Smooth muscle cell (in vitro differentiated cells): ENCODE results near the gene ZNF688. TPM values are rescaled to one million over a fixed set of nuclear protein-coding genes. Genes with fewer than 3 reads are reported as not detected.
A peak's percentile ranks its signal among the peaks of the same experiment; 100 is the strongest.

Experiments used
- DNase-seq: peaks from one replicate; lab custom pipeline; 2025; ENCODE audit not compliant: unreplicated experiment; lab: John Stamatoyannopoulos, UW
- H2AFZ ChIP-seq: fragments of 200-600 bp; sonication (generic); 2 replicates; pipeline ENCODE4 v1.6.0; 2016; ENCODE audit warnings: antibody characterized with exemption, low read depth, mild to moderate bottlenecking
- H3F3A ChIP-seq: fragments of 200-600 bp; sonication (generic); 2 replicates; pipeline ENCODE4 v1.6.0; 2017; ENCODE audit warnings: antibody characterized with exemption, low read depth
- H3K27ac ChIP-seq: fragments of 200-600 bp; sonication (generic); 2 replicates; pipeline ENCODE4 v1.5.1; 2016; ENCODE audit warnings: low read depth, mild to moderate bottlenecking
- H3K27me3 ChIP-seq: fragments of 200-600 bp; sonication (generic); 2 replicates; pipeline ENCODE4 v1.6.1; 2016; ENCODE audit warnings: low read depth, mild to moderate bottlenecking
- H3K36me3 ChIP-seq: fragments of 200-600 bp; sonication (generic); 2 replicates; pipeline ENCODE4 v1.5.1; 2016; ENCODE audit warnings: low read depth
- H3K4me1 ChIP-seq: fragments of 200-600 bp; sonication (generic); 2 replicates; pipeline ENCODE4 v1.5.1; 2016; ENCODE audit warnings: low read depth
- H3K4me2 ChIP-seq: fragments of 200-600 bp; sonication (generic); 2 replicates; pipeline ENCODE4 v1.6.0; 2016; ENCODE audit warnings: mild to moderate bottlenecking
- H3K4me3 ChIP-seq: fragments of 200-600 bp; sonication (generic); 2 replicates; pipeline ENCODE4 v1.5.1; 2016; ENCODE audit warnings: mild to moderate bottlenecking
- H3K79me2 ChIP-seq: fragments of 200-600 bp; sonication (generic); 2 replicates; pipeline ENCODE4 v1.6.0; 2016; ENCODE audit warnings: low read depth, mild to moderate bottlenecking
- H3K9ac ChIP-seq: fragments of 200-600 bp; sonication (generic); 2 replicates; pipeline ENCODE4 v1.6.0; 2016; ENCODE audit warnings: low read depth
- H3K9me3 ChIP-seq: fragments of 200-600 bp; sonication (generic); replicated peaks from 2 replicates; pipeline ENCODE4 v1.5.1; 2016; ENCODE audit warnings: low read depth
- H4K20me1 ChIP-seq: fragments of 200-600 bp; sonication (generic); 2 replicates; pipeline ENCODE4 v1.6.0; 2016; ENCODE audit warnings: low read depth
- CTCF ChIP-seq: fragments of 200-600 bp; sonication (generic); IDR thresholded peaks from 2 replicates; pipeline ENCODE4 v1.5.1; 2017; ENCODE audit warnings: borderline replicate concordance, mild to moderate bottlenecking, antibody characterized with exemption; ENCODE audit not compliant: insufficient read depth, poor library complexity, severe bottlenecking
- WGBS: methylation state at CpG from one replicate; pipeline ENCODE4 v1.1.7; 2016; ENCODE audit warnings: low lambda C conversion rate; 5-methylcytosine and 5-hydroxymethylcytosine counted together
- polyA plus RNA-seq: library from polyadenylated mRNA; unstranded; fragments of >200 nt; fragmentation: Nextera tagmentation; extraction: Ambion mirVana; gene quantifications from 2 replicates; pipeline ENCODE4 v1.2.1, GENCODE V29; 2016
- total RNA-seq: library from RNA; depleted of rRNA; stranded (reverse); fragments of >200 nt; gene quantifications from 2 replicates; pipeline ENCODE4 v1.2.3, GENCODE V29; 2014

The ZNF688 gene
- total and polyA plus RNA-seq, 2 experiments from 2014 or later = 6.2 to 16.8 TPM

DNA sequence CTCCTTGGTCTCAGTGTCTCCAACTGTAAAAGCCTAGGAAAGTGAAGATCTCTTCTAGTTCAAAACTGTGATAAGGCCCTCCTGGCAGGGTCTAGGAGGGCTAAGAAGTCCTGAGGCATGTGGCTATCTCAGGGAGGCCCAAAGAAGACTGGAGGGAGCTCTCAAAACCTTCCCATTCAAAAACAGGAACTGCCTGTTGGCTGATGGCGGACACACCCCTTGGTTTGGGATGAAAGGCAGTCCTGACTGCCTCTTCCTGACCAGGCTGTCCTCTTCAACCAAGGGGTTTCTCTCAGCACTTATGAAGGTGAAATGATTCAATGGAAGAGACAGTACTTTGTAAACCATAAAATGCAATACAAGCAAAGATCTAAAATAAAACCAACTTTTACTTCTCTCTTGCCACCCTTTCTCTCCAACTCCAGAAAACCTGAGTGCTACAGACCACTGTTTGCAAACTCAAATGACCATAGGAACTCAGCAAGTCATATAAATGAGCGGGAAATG is 18.1 kb downstream of the ZNF688 start:
- no peak overlapping the region for H3K4me3 ChIP-seq
- peaks cover 15% of the 10 kb centered on the region for H3K79me2 ChIP-seq
- no peaks in the 10 kb centered on the region for H3K27me3 ChIP-seq
- H3F3A ChIP-seq = peaks cover 7% of the 10 kb centered on the region
- no peak overlapping the region for H3K4me2 ChIP-seq
- H3K36me3 ChIP-seq = no peaks in the 10 kb centered on the region
- H3K27ac ChIP-seq = no peak overlapping the region
- TF ChIP-seq CTCF = no peak
- 92% methylated on average over 2 of the region's 2 CpGs for WGBS
- no peaks in the 10 kb centered on the region for H4K20me1 ChIP-seq
- H3K9me3 ChIP-seq = no peaks in the 10 kb centered on the region
- no peak overlapping the region for H2AFZ ChIP-seq
- H3K9ac ChIP-seq = no peak overlapping the region
- DNase-seq = no peak
- peaks cover 5% of the 10 kb centered on the region for H3K4me1 ChIP-seq

GRCh38 chr16:30552956-30553355 is 18.6 kb downstream of the ZNF688 start:
- DNase-seq = no peak
- 96% methylated on average over 4 of the region's 4 CpGs for WGBS
- TF ChIP-seq CTCF = no peak
- Histone ChIP-seq H3K36me3 (no peaks in the 10 kb centered on the region), H3K4me2 (no peak overlapping the region), H3K4me1 (peaks cover 5% of the 10 kb centered on the region), H3K27me3 (no peaks in the 10 kb centered on the region), H3F3A (peaks cover 7% of the 10 kb centered on the region), H3K79me2 (peaks cover 15% of the 10 kb centered on the region), H3K9me3 (no peaks in the 10 kb centered on the region), H3K27ac (no peak overlapping the region), H3K4me3 (no peak overlapping the region), H3K9ac (no peak overlapping the region), H2AFZ (no peak overlapping the region), H4K20me1 (no peaks in the 10 kb centered on the region)

GRCh38 chr16:30551781-30552180 is 19.7 kb downstream of the ZNF688 start:
- no peaks in the 10 kb centered on the region for H3K27me3 ChIP-seq
- H2AFZ ChIP-seq = no peak overlapping the region
- H3K9me3 ChIP-seq = no peaks in the 10 kb centered on the region
- H3K4me2 ChIP-seq = no peak overlapping the region
- no peak for TF ChIP-seq CTCF
- peaks cover 7% of the 10 kb centered on the region for H3F3A ChIP-seq
- H3K4me1 ChIP-seq = no peaks in the 10 kb centered on the region
- H3K27ac ChIP-seq = no peak overlapping the region
- no peak for DNase-seq
- H3K36me3 ChIP-seq = no peaks in the 10 kb centered on the region
- no peak overlapping the region for H3K4me3 ChIP-seq
- H3K79me2 ChIP-seq = peaks cover 5% of the 10 kb centered on the region
- no peak overlapping the region for H3K9ac ChIP-seq
- 65% methylated on average over 3 of the region's 3 CpGs for WGBS
- H4K20me1 ChIP-seq = no peaks in the 10 kb centered on the region

GRCh38 chr16:30548416-30549253 is 22.9 kb downstream of the ZNF688 start:
- WGBS = 53% methylated on average over 8 of the region's 8 CpGs
- H3K9me3 ChIP-seq = no peaks in the 10 kb centered on the region
- peak overlapping the region; percentile 35 for H3K4me2 ChIP-seq
- no peak overlapping the region for H3K4me3 ChIP-seq
- TF ChIP-seq CTCF = no peak
- H2AFZ ChIP-seq = no peak overlapping the region
- H3K9ac ChIP-seq = no peak overlapping the region
- no peaks in the 10 kb centered on the region for H4K20me1 ChIP-seq
- H3K4me1 ChIP-seq = no peaks in the 10 kb centered on the region
- H3K36me3 ChIP-seq = no peaks in the 10 kb centered on the region
- H3F3A ChIP-seq = peaks cover 7% of the 10 kb centered on the region
- H3K27me3 ChIP-seq = no peaks in the 10 kb centered on the region
- H3K79me2 ChIP-seq = no peaks in the 10 kb centered on the region
- DNase-seq = no peak
- H3K27ac ChIP-seq = peak overlapping the region; percentile 9
